Keratinocyte (primary cell): Measurements from ENCODE around the gene GATAD2B.

Source experiments
- EZH2 ChIP-seq: IDR thresholded peaks from one replicate; pipeline ENCODE4 v1.6.1; 2012; ENCODE audit warnings: inconsistent platforms, mild to moderate bottlenecking, low read length, moderate library complexity
- TF ChIP-seq, protein P1 (sequence below), 3 experiments: IDR thresholded peaks in 1 of 3; conservative IDR thresholded peaks in 1 of 3; optimal IDR thresholded peaks in 1 of 3; 2 replicates in 2 of 3; 3 replicates in 1 of 3; pipeline versions ENCODE3 to v1.5.1; 2011; ENCODE audit warnings: low read length in 3 of 3, mild to moderate bottlenecking in 3 of 3, moderate library complexity in 2 of 3, control low read depth in 1 of 3, inconsistent platforms in 1 of 3; ENCODE audit not compliant: insufficient read depth in 2 of 3; ENCODE audit errors: extremely low read depth in 1 of 3

DNA sequence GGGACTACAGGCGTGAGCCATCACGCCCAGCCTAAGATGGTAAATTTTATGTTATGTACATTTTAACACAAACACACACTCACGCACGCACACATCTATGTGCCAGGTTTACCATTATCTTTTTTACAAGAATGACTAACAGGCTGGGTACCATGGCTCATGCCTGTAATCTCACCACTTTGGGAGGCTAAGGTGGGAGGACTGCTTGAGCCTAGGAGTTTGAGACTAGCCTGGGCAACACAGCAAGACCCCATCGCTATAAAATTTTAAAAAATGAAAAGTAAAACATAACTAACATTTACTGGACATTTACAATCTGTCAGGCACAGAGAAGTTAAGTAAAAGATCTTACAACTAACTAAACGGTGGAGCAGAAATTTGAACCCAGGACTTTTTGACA lies 14.7 kb downstream of the GATAD2B start:
- TF ChIP-seq EZH2: no peak
- TF ChIP-seq, protein P1, sequence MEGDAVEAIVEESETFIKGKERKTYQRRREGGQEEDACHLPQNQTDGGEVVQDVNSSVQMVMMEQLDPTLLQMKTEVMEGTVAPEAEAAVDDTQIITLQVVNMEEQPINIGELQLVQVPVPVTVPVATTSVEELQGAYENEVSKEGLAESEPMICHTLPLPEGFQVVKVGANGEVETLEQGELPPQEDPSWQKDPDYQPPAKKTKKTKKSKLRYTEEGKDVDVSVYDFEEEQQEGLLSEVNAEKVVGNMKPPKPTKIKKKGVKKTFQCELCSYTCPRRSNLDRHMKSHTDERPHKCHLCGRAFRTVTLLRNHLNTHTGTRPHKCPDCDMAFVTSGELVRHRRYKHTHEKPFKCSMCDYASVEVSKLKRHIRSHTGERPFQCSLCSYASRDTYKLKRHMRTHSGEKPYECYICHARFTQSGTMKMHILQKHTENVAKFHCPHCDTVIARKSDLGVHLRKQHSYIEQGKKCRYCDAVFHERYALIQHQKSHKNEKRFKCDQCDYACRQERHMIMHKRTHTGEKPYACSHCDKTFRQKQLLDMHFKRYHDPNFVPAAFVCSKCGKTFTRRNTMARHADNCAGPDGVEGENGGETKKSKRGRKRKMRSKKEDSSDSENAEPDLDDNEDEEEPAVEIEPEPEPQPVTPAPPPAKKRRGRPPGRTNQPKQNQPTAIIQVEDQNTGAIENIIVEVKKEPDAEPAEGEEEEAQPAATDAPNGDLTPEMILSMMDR (optimal IDR thresholded peaks at IDR 0.05 in 1 of 3, IDR thresholded peaks at IDR 0.05 in 1 of 3, conservative IDR thresholded peaks at IDR 0.05 in 1 of 3; ENCODE audit: extremely low read depth in 1 of 3, insufficient read depth in 2 of 3, low read length in 3 of 3): no peak
